GM12878 (cell line): ENCODE results near the gene IMMP2L. TPM values are rescaled to one million over a fixed set of nuclear protein-coding genes. Genes with fewer than 3 reads are reported as not detected.

Experiments
- ATAC-seq: fragments of 200-7000 bp; cut with Tn5 transposase; 3 replicates; pipeline ENCODE4 v1.9.1; 2020; ENCODE audit warnings: mild to moderate bottlenecking, moderate library complexity
- BruUV-seq: library from RNA; stranded (reverse); fragments of 400-500 nt; replicated peaks from 2 replicates; lab custom pipeline; 2021; lab: Mats Ljungman, UMichigan
- CTCF ChIA-PET: fragments of 300-600 bp; sonication (Branson Sonifier 250); formaldehyde crosslinking; extraction: SDS; loops from one replicate; lab custom pipeline; 2021; ENCODE audit warnings: inconsistent platforms; lab: Yijun Ruan, JAX
- POLR2A ChIA-PET: fragments of 350-600 bp; formaldehyde crosslinking; extraction: SDS; loops from one replicate; lab custom pipeline; 2021; ENCODE audit warnings: inconsistent platforms; lab: Charles Lee
- RAD21 ChIA-PET: fragments of 300-600 bp; sonication (Branson Sonifier 250); formaldehyde crosslinking; loops from one replicate; lab custom pipeline; 2023; ENCODE audit warnings: antibody characterized with exemption; ENCODE audit not compliant: unreplicated experiment; lab: Charles Lee
- SMC1A ChIA-PET: fragments of 300-600 bp; sonication (Branson Sonifier 250); formaldehyde crosslinking; loops from one replicate; lab custom pipeline; 2023; ENCODE audit not compliant: unreplicated experiment, uncharacterized antibody; lab: Charles Lee
- DNase-seq: peaks from one replicate; pipeline ENCODE4 v3.0.0-alpha.2; 2011; ENCODE audit warnings: low read depth, low spot score
- FAIRE-seq: peaks from 3 replicates; lab custom pipeline; 2011; peaks lifted over from hg19 to GRCh38; lab: Jason Lieb, UNC
- H2AFZ ChIP-seq: 2 replicates; pipeline ENCODE4 v1.6.0; 2011; ENCODE audit warnings: low read depth, low read length, control low read depth; ENCODE audit not compliant: control insufficient read depth
- H3K27ac ChIP-seq: 2 replicates; pipeline ENCODE4 v1.5.1; 2011; ENCODE audit warnings: control low read depth; ENCODE audit not compliant: control insufficient read depth, insufficient read depth
- H3K27me3 ChIP-seq, 2 experiments: replicated peaks in 1 of 2; 2 replicates each; pipeline versions ENCODE4 v1.6.0 to v1.6.1; 2011; ENCODE audit warnings: low read length in 1 of 2; ENCODE audit not compliant: control insufficient read depth in 2 of 2, insufficient read depth in 2 of 2
- H3K36me3 ChIP-seq, 2 experiments: 2 replicates each; pipeline ENCODE4 v1.5.1; 2011; ENCODE audit warnings: low read length in 1 of 2; ENCODE audit not compliant: control insufficient read depth in 2 of 2, insufficient read depth in 2 of 2
- H3K4me1 ChIP-seq: 2 replicates; pipeline ENCODE4 v1.6.1; 2011; ENCODE audit warnings: mild to moderate bottlenecking, low read length, moderate library complexity, mixed read lengths; ENCODE audit not compliant: control insufficient read depth, insufficient read depth
- H3K4me2 ChIP-seq: 2 replicates; pipeline ENCODE4 v1.6.0; 2011; ENCODE audit warnings: control low read depth; ENCODE audit not compliant: control insufficient read depth, insufficient read depth
- H3K4me3 ChIP-seq: fragments of 200-600 bp; sonication (generic); 2 replicates; pipeline ENCODE4 v1.5.1; 2016
- H3K79me2 ChIP-seq: 2 replicates; pipeline ENCODE4 v1.6.0; 2011; ENCODE audit warnings: low read length; ENCODE audit not compliant: control insufficient read depth, insufficient read depth
- H3K9ac ChIP-seq: 2 replicates; pipeline ENCODE4 v1.8.0; 2011; ENCODE audit warnings: low read length, control low read depth, mixed read lengths; ENCODE audit not compliant: control insufficient read depth, insufficient read depth
- H3K9me3 ChIP-seq: replicated peaks from 3 replicates; pipeline ENCODE4 v1.5.1; 2011; ENCODE audit warnings: mild to moderate bottlenecking, low read length; ENCODE audit not compliant: control insufficient read depth, insufficient read depth
- H4K20me1 ChIP-seq: 2 replicates; pipeline ENCODE4 v1.6.0; 2011; ENCODE audit not compliant: control insufficient read depth, insufficient read depth
- CEBPZ ChIP-seq: fragments of 150-350 bp; IDR thresholded peaks from 2 replicates; pipeline ENCODE4 v1.6.1; 2016; ENCODE audit warnings: low read depth, low read length
- RBBP5 ChIP-seq: fragments of 200-600 bp; sonication (generic); conservative IDR thresholded peaks from 2 replicates; pipeline ENCODE4 v1.6.1; 2016
- STAT3 ChIP-seq: IDR thresholded peaks from 2 replicates; pipeline ENCODE4 v1.6.1; 2011; ENCODE audit warnings: low read depth, low read length, improper control_type of control experiment
- ZNF384 ChIP-seq: IDR thresholded peaks from 2 replicates; pipeline ENCODE4 v1.6.1; 2012; ENCODE audit warnings: low read depth, mild to moderate bottlenecking, low read length, improper control_type of control experiment, borderline replicate concordance
- WGBS: methylation state at CpG from one replicate; pipeline ENCODE4 v1.1.6; 2016; ENCODE audit warnings: low lambda C conversion rate; ENCODE audit not compliant: insufficient replicate concordance, insufficient coverage; ENCODE audit errors: missing lambda C conversion rate; 5-methylcytosine and 5-hydroxymethylcytosine counted together
- in situ Hi-C: fragments of 300-500 bp; cut with MboI; formaldehyde crosslinking; loops from 9 replicates; pipeline ENCODE4 v1.14.3; 2018; ENCODE audit warnings: mixed read lengths
- intact Hi-C: fragments of 100-400 bp; cut with micrococcal nuclease; formaldehyde crosslinking; loops from one replicate; pipeline ENCODE4 v1.14.2; 2022; ENCODE audit not compliant: unreplicated experiment
- polyA plus RNA-seq, 11 experiments: library from polyadenylated mRNA; depleted of rRNA in 4 of 11; unstranded in 6 of 11; stranded (reverse) in 5 of 11; fragments of >200 nt; fragmentation: Nextera tagmentation in 4 of 11; fragmentation: Illumina TruSeq in 1 of 11; extraction: Ambion mirVana in 4 of 11; extraction: Trizol in 1 of 11; gene quantifications; 1 replicate in 1 of 11; 2 replicates in 10 of 11; pipeline versions ENCODE4 v1.2.1 to v1.2.3, GENCODE V29; 2011 to 2016; ENCODE audit warnings: inconsistent platforms in 2 of 11, missing spikeins in 2 of 11, low read depth in 1 of 11
- total RNA-seq, 4 experiments: library from RNA; depleted of rRNA in 3 of 4; stranded (reverse); fragments of >200 nt in 3 of 4; fragmentation: Illumina TruSeq in 1 of 4; extraction: Trizol in 1 of 4; gene quantifications; 2 replicates each; pipeline versions ENCODE4 v1.2.1 to v1.2.3, GENCODE V29; 2013 to 2021

The IMMP2L gene
- total and polyA plus RNA-seq, 10 of the 15 experiments (the other 5 are each of a cell fraction or from before 2014, with no cell fraction given), result 12.6 to 46.3 (median 19.6) TPM

DNA sequence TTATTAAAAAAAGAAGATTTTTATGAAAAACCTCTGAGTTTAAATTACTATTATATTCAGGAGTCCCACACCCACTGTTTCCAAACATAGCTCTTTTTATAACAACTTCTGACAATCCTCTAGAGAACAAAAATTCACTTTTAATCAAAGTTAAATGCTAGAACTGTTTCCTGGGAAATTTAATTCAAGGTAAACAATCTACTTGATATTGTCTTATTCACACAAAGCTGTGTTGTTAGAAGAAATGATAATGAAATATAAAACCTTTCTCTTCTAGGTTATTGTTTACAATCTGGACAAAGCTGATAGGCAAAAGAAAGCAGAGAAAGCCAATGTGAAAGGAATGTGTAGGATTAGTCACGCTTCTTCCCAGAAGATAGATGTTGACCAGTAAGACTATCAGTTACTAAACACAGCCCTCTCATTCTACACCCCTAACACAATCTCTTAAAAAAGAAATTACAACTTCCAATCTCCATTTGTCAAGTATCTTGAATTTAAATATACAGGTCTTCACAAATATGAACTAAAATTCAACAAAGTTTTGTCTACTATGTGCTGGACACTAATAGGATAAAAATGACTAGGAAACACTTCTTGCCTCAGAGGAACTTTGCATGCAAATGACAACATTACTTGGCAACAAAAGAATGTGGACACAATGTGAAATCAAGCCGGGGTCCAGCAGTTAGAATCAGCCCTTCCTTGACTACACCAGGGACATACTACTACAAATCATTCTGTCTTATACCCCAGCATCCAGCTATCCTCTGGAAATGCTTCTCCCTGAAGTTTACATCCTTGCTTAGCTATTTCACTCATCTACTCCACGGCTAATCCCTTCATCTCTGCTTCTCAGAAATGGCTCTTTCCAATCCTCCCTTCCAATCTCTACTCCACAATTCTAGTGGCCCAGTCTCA is 123.7 kb downstream of the IMMP2L start (continued):
- TF ChIP-seq RBBP5 (no peak), CEBPZ (no peak)

GRCh38 chr7:111437736-111438135 is 124.6 kb downstream of the IMMP2L start:
- BruUV-seq, result no TSS peak
- no peak overlapping the region for H2AFZ ChIP-seq
- no peak for TF ChIP-seq STAT3
- no peak for TF ChIP-seq ZNF384
- no peaks in the 10 kb centered on the region for H4K20me1 ChIP-seq
- ATAC-seq (no peak), FAIRE-seq (no peak), DNase-seq (no peak)
- no peaks in the 10 kb centered on the region for H3K27me3 ChIP-seq
- peaks cover 4% of the 10 kb centered on the region for H3K9me3 ChIP-seq
- H3K27ac ChIP-seq, result no peak overlapping the region
- SMC1A ChIA-PET, result interaction anchor here (0.7 to 1.4 kb wide), 2 partner anchors 17 to 355 kb away, joined by 3 read pairs; no protein-coding TSS in a partner anchor
- H3K79me2 ChIP-seq, result no peaks in the 10 kb centered on the region
- H3K4me3 ChIP-seq, result no peak overlapping the region
- H3K4me2 ChIP-seq, result no peak overlapping the region
- in situ Hi-C loops (no loop called here), intact Hi-C loops (no loop called here)
- no peak overlapping the region for H3K9ac ChIP-seq
- CTCF ChIA-PET, result no interaction called here
- no peaks in the 10 kb centered on the region for H3K4me1 ChIP-seq
- POLR2A ChIA-PET, result no interaction called here
- H3K36me3 ChIP-seq, result no peaks in the 10 kb centered on the region
- 93% methylated on average over 2 of the region's 2 CpGs for WGBS
- RAD21 ChIA-PET, result no interaction called here
